Hematopoietic multipotent progenitor cell treated with erythropoietin and hydrocortisone succinate and interleukin-3 and kit ligand, for 15 days (in vitro differentiated cells): ENCODE data around the gene RSRC1.
"Not testable (repeated sequence)": the region's sequence is repeated elsewhere in the genome, so short reads cannot be mapped to it uniquely, and the experiment has no call there.

Source experiments
- DNase-seq: peaks from one replicate; pipeline ENCODE4 v3.0.0-alpha.2; 2015; ENCODE audit warnings: low spot score

The RSRC1 gene

GRCh38 chr3:158101335-158102241, 8.3 kb upstream of the RSRC1 start:
- DNase-seq, result no peak

GRCh38 chr3:158102242-158103080, 7.4 kb upstream of the RSRC1 start:
- no peak for DNase-seq

- no peak for DNase-seq
Observed at GRCh38 chr3:158103081-158103886, 6.6 kb upstream of the RSRC1 start.

GRCh38 chr3:158103887-158104327, 6.0 kb upstream of the RSRC1 start:
- DNase-seq, result no peak

- DNase-seq, result peak; percentile 14
Observed at GRCh38 chr3:158104431-158104921, 5.4 kb upstream of the RSRC1 start.

- DNase-seq, result no peak
Observed at GRCh38 chr3:158105119-158105709, 4.7 kb upstream of the RSRC1 start.

- DNase-seq, result peak; percentile 30
Observed at GRCh38 chr3:158105710-158106253, 4.1 kb upstream of the RSRC1 start.

GRCh38 chr3:158106766-158107471, 3.0 kb upstream of the RSRC1 start:
- DNase-seq, result no peak

GRCh38 chr3:158107605-158108444, 2.1 kb upstream of the RSRC1 start:
- peak; percentile 14 for DNase-seq

- DNase-seq, result no peak
Observed at GRCh38 chr3:158108445-158108985, 1.4 kb upstream of the RSRC1 start.

GRCh38 chr3:158109295-158109803, 540 bp upstream of the RSRC1 start:
- no peak for DNase-seq

GRCh38 chr3:158110658-158111018, 749 bp downstream of the RSRC1 start:
- peak; percentile 16 for DNase-seq

- no peak for DNase-seq
Observed at GRCh38 chr3:158111861-158112260, 2.0 kb downstream of the RSRC1 start.

- DNase-seq, result not testable (repeated sequence)
Observed at GRCh38 chr3:158113595-158113994, 3.7 kb downstream of the RSRC1 start.

GRCh38 chr3:158120330-158120729, 10.4 kb downstream of the RSRC1 start:
- no peak for DNase-seq

GRCh38 chr3:158121295-158121694, 11.4 kb downstream of the RSRC1 start:
- no peak for DNase-seq

GRCh38 chr3:158122721-158123120, 12.8 kb downstream of the RSRC1 start:
- DNase-seq, result not testable (repeated sequence)

- peak; percentile 18 for DNase-seq
Observed at GRCh38 chr3:158127250-158128219, 17.6 kb downstream of the RSRC1 start.
